HFFc6 (cell line): Measurements from ENCODE around the gene CARTPT. TPM values are rescaled to one million over a fixed set of nuclear protein-coding genes. Genes with fewer than 3 reads are reported as not detected.

ENCODE experiments used
- DNase-seq: peaks from one replicate; pipeline ENCODE4 v3.0.0-alpha.2; 2018
- H3K27ac Mint-ChIP-seq: 2 replicates; pipeline ENCODE4 v1.8.0; 2020; ENCODE audit warnings: mild to moderate bottlenecking, mixed read lengths
- H3K27me3 Mint-ChIP-seq: 2 replicates; pipeline ENCODE4 v1.8.0; 2021; ENCODE audit warnings: mild to moderate bottlenecking, moderate library complexity, mixed read lengths; ENCODE audit not compliant: insufficient read depth
- H3K36me3 Mint-ChIP-seq: 2 replicates; pipeline ENCODE4 v1.8.0; 2021; ENCODE audit warnings: low read depth, mixed read lengths
- H3K4me1 Mint-ChIP-seq: 2 replicates; pipeline ENCODE4 v1.8.0; 2020; ENCODE audit warnings: low read depth, mixed read lengths
- H3K4me3 Mint-ChIP-seq: 2 replicates; pipeline ENCODE4 v1.8.0; 2020; ENCODE audit warnings: mild to moderate bottlenecking, moderate library complexity, mixed read lengths
- H3K9me3 Mint-ChIP-seq: 2 replicates; pipeline ENCODE4 v1.8.0; 2020; ENCODE audit warnings: mild to moderate bottlenecking, mixed read lengths
- long read RNA-seq: library from polyadenylated mRNA; unstranded; transcript quantifications from one replicate; pipeline ENCODE4 v2.0.0, GENCODE V29; 2019
- total RNA-seq, 6 experiments: library from RNA; stranded (reverse); fragmentation: NEBNext Ultra II Directional; extraction: Animal tissue kit (Norgen Biotek cat#: 25700); gene quantifications; 2 replicates in 1 of 6; 3 replicates in 5 of 6; pipeline ENCODE4 v1.2.3, GENCODE V29; 2021
- TF ChIP-seq, protein P1 (sequence below): fragments of 200-600 bp; sonication (generic); IDR thresholded peaks from 2 replicates; pipeline ENCODE4 v1.5.0; 2021; ENCODE audit warnings: antibody characterized with exemption, mild to moderate bottlenecking

The CARTPT gene
- total RNA-seq: not detected
- long read RNA-seq: 0 reads

DNA sequence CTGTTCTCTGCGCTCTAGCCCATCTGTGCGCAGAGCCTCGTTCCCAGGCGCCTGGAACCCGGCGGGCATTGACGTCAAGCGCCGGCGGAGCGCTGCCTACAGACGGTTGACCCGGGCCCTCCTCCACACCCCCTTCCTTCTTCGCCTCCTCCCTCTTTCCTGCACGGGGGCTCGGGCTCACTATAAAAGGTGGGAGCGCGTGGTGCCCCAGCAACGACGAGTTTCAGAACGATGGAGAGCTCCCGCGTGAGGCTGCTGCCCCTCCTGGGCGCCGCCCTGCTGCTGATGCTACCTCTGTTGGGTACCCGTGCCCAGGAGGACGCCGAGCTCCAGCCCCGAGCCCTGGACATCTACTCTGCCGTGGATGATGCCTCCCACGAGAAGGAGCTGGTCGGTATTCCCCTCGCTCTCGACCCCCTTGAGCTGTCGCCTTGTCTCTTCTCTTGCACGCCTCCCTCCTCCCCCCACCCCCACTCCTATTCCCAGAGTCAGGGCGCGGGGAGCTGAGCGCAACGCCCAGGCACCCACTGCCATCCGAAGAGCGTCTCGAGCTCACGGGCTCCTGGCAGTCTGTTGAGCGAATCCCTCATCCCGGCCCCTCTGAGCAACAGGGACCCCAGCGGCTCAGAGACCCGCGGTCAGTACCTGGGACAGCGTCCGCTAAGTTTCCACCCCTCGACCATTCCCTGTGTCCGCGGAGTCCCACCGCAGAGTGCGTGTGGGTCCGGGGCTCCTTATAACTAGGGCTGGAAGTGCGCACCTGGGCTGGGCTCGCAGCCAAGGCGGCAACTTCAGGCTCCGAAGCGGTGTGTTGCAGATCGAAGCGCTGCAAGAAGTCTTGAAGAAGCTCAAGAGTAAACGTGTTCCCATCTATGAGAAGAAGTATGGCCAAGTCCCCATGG lies at the start of gene CARTPT:
CARTPT (plus strand) TSS at position 213 of the 902 bp plus-strand sequence; CDS start at position 232, 19 bp downstream.
- Mint-ChIP-seq H3K9me3 (no peaks in the 10 kb centered on the region), H3K4me3 (no peak within 1 kb of the TSS), H3K27ac (no peak within 1 kb of the TSS), H3K36me3 (no peaks in the 10 kb centered on the region), H3K27me3 (peaks cover 32% of the 10 kb centered on the region), H3K4me1 (no peaks in the 10 kb centered on the region)
- no peak for DNase-seq
- TF ChIP-seq, protein P1, sequence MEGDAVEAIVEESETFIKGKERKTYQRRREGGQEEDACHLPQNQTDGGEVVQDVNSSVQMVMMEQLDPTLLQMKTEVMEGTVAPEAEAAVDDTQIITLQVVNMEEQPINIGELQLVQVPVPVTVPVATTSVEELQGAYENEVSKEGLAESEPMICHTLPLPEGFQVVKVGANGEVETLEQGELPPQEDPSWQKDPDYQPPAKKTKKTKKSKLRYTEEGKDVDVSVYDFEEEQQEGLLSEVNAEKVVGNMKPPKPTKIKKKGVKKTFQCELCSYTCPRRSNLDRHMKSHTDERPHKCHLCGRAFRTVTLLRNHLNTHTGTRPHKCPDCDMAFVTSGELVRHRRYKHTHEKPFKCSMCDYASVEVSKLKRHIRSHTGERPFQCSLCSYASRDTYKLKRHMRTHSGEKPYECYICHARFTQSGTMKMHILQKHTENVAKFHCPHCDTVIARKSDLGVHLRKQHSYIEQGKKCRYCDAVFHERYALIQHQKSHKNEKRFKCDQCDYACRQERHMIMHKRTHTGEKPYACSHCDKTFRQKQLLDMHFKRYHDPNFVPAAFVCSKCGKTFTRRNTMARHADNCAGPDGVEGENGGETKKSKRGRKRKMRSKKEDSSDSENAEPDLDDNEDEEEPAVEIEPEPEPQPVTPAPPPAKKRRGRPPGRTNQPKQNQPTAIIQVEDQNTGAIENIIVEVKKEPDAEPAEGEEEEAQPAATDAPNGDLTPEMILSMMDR: no peak

DNA sequence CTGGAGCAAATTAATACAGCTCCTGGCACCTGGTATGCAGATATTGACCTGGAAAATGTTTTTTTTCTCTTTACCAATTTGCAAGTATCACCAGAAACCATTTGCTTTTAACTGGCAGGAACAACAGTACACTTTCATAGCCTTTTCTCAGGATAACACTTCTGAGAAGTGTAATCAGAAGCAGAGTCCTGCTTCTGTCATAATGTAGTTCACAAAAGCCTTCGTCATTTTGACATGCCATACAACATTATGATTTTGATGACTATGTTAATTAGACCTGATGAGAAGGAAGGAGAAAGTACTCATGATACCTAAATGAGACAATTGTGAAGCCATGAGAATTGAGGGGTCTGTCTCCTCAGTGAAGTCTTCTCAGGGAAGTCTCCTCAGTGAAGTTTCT lies 41.1 kb upstream of the CARTPT start:
- TF ChIP-seq, protein P1: no peak
- no peak for DNase-seq
- no peak overlapping the region for H3K27ac Mint-ChIP-seq
- peaks cover 11% of the 10 kb centered on the region for H3K27me3 Mint-ChIP-seq
- no peak overlapping the region for H3K4me3 Mint-ChIP-seq
- no peaks in the 10 kb centered on the region for H3K9me3 Mint-ChIP-seq
- no peaks in the 10 kb centered on the region for H3K4me1 Mint-ChIP-seq
- no peaks in the 10 kb centered on the region for H3K36me3 Mint-ChIP-seq

GRCh38 chr5:71679714-71680113 lies 39.4 kb upstream of the CARTPT start:
- H3K4me3 Mint-ChIP-seq: no peak overlapping the region
- no peaks in the 10 kb centered on the region for H3K4me1 Mint-ChIP-seq
- TF ChIP-seq, protein P1: no peak
- peaks cover 16% of the 10 kb centered on the region for H3K27me3 Mint-ChIP-seq
- no peaks in the 10 kb centered on the region for H3K9me3 Mint-ChIP-seq
- H3K27ac Mint-ChIP-seq: no peak overlapping the region
- DNase-seq: no peak
- H3K36me3 Mint-ChIP-seq: no peaks in the 10 kb centered on the region

DNA sequence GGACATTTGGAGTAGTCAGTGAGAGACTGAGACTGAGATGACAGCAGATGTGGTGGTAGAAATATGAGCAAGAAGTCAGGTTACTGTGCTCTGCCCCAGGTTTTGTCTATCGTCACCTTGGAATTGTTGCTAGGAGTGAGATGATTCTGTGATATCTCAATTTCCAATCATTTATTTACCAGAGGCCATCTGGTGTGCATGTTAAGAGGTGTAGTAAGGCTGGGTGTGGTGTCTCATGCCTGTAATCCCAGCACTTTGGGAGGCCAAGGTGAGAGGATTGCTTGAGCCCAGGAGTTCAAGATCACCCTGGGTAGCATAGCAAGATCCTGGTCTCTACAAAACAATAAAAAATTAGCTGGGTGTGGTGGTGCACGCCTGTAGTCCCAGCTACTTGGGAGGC lies 38.6 kb upstream of the CARTPT start:
- Mint-ChIP-seq H3K4me1 (no peaks in the 10 kb centered on the region), H3K27ac (no peak overlapping the region), H3K4me3 (no peak overlapping the region), H3K36me3 (no peaks in the 10 kb centered on the region), H3K27me3 (peaks cover 16% of the 10 kb centered on the region), H3K9me3 (no peaks in the 10 kb centered on the region)
- no peak for DNase-seq
- TF ChIP-seq, protein P1: no peak

GRCh38 chr5:71681296-71681695 lies 37.8 kb upstream of the CARTPT start:
- H3K27me3 Mint-ChIP-seq: peaks cover 14% of the 10 kb centered on the region
- no peak for DNase-seq
- H3K4me3 Mint-ChIP-seq: no peak overlapping the region

More at GRCh38 chr5:71681296-71681695, 37.8 kb upstream of the CARTPT start:
- no peaks in the 10 kb centered on the region for H3K9me3 Mint-ChIP-seq
- TF ChIP-seq, protein P1: no peak
- no peak overlapping the region for H3K27ac Mint-ChIP-seq
- no peaks in the 10 kb centered on the region for H3K36me3 Mint-ChIP-seq
- no peaks in the 10 kb centered on the region for H3K4me1 Mint-ChIP-seq
